ENCODE results near the gene CORO1C.

The CORO1C gene

DNA sequence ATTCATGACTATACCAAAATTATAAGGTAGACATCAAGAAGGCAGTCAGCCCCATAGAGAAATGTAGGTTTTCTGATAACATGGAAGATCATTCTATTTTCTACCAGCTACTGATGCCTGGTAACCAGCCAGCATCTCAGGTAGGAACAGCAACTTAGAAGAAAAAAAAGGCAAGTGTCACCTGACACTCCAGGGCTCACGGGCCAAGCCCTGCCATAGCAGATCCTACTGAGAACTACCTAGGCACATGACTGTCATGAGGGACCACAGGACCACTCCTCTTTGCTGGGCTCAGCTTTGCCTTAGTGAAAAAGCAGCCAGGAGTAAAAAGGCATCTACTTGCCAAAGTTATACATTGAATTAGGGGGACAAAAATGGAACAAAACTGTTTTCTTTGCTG lies 33.4 kb downstream of the CORO1C start:
- Histone ChIP-seq H3K4me1 (ENCODE audit: control insufficient read depth in 2 of 2, insufficient read depth in 2 of 2, low read length in 2 of 2) (peaks cover 3 to 4% of the 10 kb centered on the region in 2 donors), H3K36me3 (ENCODE audit: control insufficient read depth in 2 of 2, insufficient read depth in 2 of 2, low read length in 2 of 2) (peaks cover 6 to 14% of the 10 kb centered on the region in 2 donors)

DNA sequence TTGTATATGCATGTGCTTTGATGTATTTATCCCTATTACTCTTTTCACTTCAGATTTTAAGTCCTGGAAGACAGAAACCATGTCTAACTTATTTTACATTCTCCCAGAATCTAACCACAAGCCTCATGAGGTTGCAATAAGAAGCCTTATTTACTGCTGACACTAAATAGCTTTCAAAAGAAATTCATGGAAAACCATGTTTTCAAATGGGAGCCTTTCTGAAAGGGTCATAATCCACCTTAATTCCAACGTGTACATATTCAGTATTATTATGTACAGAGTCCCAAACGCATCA lies 34.4 kb downstream of the CORO1C start:
- Histone ChIP-seq H3K27me3 (ENCODE audit: control insufficient read depth in 2 of 2, insufficient read depth in 2 of 2, low read length in 2 of 2) (no peaks in the 10 kb centered on the region), H3K9ac (ENCODE audit: low read depth in 1 of 2, low read length in 2 of 2) (no peak overlapping the region), H3K36me3 (ENCODE audit: control insufficient read depth in 2 of 2, insufficient read depth in 2 of 2, low read length in 2 of 2) (peaks cover 6 to 14% of the 10 kb centered on the region in 2 donors), H3K4me1 (ENCODE audit: control insufficient read depth in 2 of 2, insufficient read depth in 2 of 2, low read length in 2 of 2) (peaks cover 6 to 8% of the 10 kb centered on the region in 2 donors), H3K4me3 (ENCODE audit: low read length in 2 of 2) (no peak overlapping the region), H3K27ac (ENCODE audit: low read depth in 2 of 2, low read length in 2 of 2) (no peak overlapping the region), H3K9me3 (ENCODE audit: control insufficient read depth in 2 of 2, low read length in 2 of 2) (no peaks in the 10 kb centered on the region)

More for the DNA sequence above, 33.4 kb downstream of the CORO1C start:
- no peak overlapping the region for H3K27ac ChIP-seq (ENCODE audit: low read depth in 2 of 2, low read length in 2 of 2)
- no peaks in the 10 kb centered on the region for H3K9me3 ChIP-seq (ENCODE audit: control insufficient read depth in 2 of 2, low read length in 2 of 2)
- H3K4me3 ChIP-seq (ENCODE audit: low read length in 2 of 2) = no peak overlapping the region
- no peak overlapping the region for H3K9ac ChIP-seq (ENCODE audit: low read depth in 1 of 2, low read length in 2 of 2)
- H3K27me3 ChIP-seq (ENCODE audit: control insufficient read depth in 2 of 2, insufficient read depth in 2 of 2, low read length in 2 of 2) = no peaks in the 10 kb centered on the region

DNA sequence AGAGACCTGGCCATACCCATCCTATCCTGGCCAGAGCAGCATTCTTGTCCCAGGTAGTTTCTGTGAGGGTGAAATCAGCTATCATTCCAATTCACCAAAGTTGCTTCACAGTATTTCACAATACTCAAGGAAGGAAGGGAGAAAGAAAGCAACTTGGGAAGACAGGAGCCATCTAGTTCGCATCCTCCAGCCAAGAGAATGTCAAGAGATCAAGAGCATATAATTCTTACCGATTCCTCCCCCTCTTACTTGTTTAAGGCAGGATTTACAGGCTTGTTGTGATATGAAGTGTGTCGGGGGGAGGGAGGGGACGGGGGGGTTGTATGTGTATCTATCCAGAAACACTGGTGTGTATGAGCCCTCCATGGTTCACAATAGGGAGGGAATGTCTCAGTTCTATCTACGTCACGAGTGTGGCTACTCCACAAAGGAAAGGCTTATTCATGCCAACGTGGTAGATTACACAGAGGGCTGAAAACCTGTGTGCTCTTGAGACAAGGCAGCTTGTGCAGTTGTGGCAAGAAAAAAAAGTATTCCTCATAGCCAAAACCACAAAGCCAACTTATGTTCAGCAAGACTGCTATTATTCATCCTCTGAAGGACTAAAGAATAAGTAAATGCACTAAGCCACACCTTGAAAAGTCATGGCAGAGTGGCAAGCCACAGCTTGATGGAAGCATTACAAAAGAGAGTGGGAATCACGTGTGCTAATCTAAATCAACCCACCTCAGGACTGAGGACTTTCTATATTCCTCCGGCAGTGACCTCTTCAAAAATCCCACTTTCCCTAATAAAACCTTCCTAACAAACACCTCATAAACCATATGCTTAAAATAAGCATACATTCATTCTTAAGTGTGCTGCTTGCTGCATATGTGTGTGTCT lies 35.0 kb downstream of the CORO1C start:
- Histone ChIP-seq H3K9me3 (ENCODE audit: control insufficient read depth in 2 of 2, low read length in 2 of 2) (no peaks in the 10 kb centered on the region), H3K27ac (ENCODE audit: low read depth in 2 of 2, low read length in 2 of 2) (peak overlapping the region; percentile 7 to 19), H3K27me3 (ENCODE audit: control insufficient read depth in 2 of 2, insufficient read depth in 2 of 2, low read length in 2 of 2) (no peaks in the 10 kb centered on the region), H3K4me3 (ENCODE audit: low read length in 2 of 2) (no peak overlapping the region), H3K9ac (ENCODE audit: low read depth in 1 of 2, low read length in 2 of 2) (no peak overlapping the region), H3K4me1 (ENCODE audit: control insufficient read depth in 2 of 2, insufficient read depth in 2 of 2, low read length in 2 of 2) (peaks cover 8 to 9% of the 10 kb centered on the region in 2 donors), H3K36me3 (ENCODE audit: control insufficient read depth in 2 of 2, insufficient read depth in 2 of 2, low read length in 2 of 2) (peaks cover 6 to 14% of the 10 kb centered on the region in 2 donors)

DNA sequence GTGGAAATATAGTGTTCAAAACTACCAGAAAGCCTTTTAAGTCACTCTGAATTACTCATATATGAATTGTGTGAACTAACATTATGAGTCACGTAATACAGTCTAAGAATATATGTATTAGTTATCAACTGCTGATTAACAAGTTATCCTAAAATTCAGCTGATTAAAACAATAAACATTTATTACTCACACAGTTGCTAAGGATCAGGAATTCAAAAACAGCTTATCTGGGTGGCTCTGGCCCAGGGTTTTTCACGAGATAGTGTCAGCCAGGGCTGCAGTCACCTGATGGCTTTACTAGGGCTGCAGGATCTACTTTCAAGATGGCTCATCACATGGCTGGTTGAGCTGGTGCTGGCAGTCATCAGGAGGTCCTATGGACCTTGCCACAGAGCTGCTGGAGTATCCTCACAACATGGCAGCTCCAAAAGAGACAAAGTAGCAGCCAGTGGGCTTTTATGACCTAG lies 36.5 kb downstream of the CORO1C start:
- Histone ChIP-seq H3K4me1 (ENCODE audit: control insufficient read depth in 2 of 2, insufficient read depth in 2 of 2, low read length in 2 of 2) (peaks cover 8 to 20% of the 10 kb centered on the region in 2 donors), H3K36me3 (ENCODE audit: control insufficient read depth in 2 of 2, insufficient read depth in 2 of 2, low read length in 2 of 2) (peaks cover 6 to 9% of the 10 kb centered on the region in 2 donors), H3K9me3 (ENCODE audit: control insufficient read depth in 2 of 2, low read length in 2 of 2) (no peaks in the 10 kb centered on the region), H3K9ac (ENCODE audit: low read depth in 1 of 2, low read length in 2 of 2) (no peak overlapping the region), H3K27me3 (ENCODE audit: control insufficient read depth in 2 of 2, insufficient read depth in 2 of 2, low read length in 2 of 2) (no peaks in the 10 kb centered on the region), H3K4me3 (ENCODE audit: low read length in 2 of 2) (no peak overlapping the region), H3K27ac (ENCODE audit: low read depth in 2 of 2, low read length in 2 of 2) (no peak overlapping the region)

DNA sequence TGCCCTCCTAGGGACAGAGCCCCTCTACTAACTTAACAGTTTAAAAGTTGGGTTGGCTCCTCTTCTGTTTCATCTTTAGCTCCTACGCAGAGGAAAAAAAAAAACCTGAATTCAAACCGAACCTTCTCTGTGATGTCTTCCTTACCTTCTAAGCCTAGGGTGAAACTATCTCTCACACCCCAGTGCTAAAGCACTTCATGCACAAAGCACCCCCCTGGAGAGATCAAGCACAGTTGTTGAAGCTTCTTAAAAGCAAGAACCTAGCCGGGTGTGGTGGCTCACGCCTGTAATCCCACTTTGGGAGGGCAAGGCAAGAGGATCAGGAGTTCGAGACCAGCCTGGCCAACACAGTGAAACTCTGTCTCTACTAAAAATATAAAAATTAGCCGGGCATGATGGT lies 37.6 kb downstream of the CORO1C start:
- no peaks in the 10 kb centered on the region for H3K27me3 ChIP-seq (ENCODE audit: control insufficient read depth in 2 of 2, insufficient read depth in 2 of 2, low read length in 2 of 2)
- peaks cover 11 to 26% of the 10 kb centered on the region in 2 donors for H3K4me1 ChIP-seq (ENCODE audit: control insufficient read depth in 2 of 2, insufficient read depth in 2 of 2, low read length in 2 of 2)
- H3K9ac ChIP-seq (ENCODE audit: low read depth in 1 of 2, low read length in 2 of 2) = no peak overlapping the region
- H3K9me3 ChIP-seq (ENCODE audit: control insufficient read depth in 2 of 2, low read length in 2 of 2) = no peaks in the 10 kb centered on the region
- H3K36me3 ChIP-seq (ENCODE audit: control insufficient read depth in 2 of 2, insufficient read depth in 2 of 2, low read length in 2 of 2) = peaks cover 2 to 6% of the 10 kb centered on the region in 2 donors
- H3K27ac ChIP-seq (ENCODE audit: low read depth in 2 of 2, low read length in 2 of 2) = no peak overlapping the region
- H3K4me3 ChIP-seq (ENCODE audit: low read length in 2 of 2) = no peak overlapping the region

DNA sequence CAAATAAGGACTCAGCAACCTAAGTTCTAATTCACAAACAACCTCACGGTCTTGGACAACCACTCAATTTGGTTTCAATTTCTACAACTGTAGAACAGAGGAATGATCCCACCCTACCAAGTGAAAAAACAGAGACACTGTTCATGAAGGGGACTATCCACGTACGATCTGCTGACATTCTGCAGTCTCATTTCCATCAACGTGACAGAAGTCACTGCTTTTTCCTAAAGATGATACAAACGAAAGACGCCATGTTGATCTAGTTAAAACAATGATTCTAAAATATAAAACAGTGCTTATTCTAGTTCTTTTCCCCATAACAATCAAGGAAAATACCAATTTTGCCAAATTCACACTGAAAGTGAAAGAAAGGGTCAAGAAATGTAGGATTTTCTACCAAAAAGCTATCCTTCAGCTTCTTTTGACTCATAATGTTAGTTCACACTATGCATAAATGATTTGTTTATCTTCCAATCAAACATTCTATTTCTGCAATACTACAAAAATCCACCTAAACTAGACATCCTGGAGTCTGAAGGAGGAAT lies 38.1 kb downstream of the CORO1C start:
- no peak overlapping the region for H3K4me3 ChIP-seq (ENCODE audit: low read length in 2 of 2)
- H3K9ac ChIP-seq (ENCODE audit: low read depth in 1 of 2, low read length in 2 of 2) = no peak overlapping the region
- peaks cover 11 to 26% of the 10 kb centered on the region in 2 donors for H3K4me1 ChIP-seq (ENCODE audit: control insufficient read depth in 2 of 2, insufficient read depth in 2 of 2, low read length in 2 of 2)
- H3K36me3 ChIP-seq (ENCODE audit: control insufficient read depth in 2 of 2, insufficient read depth in 2 of 2, low read length in 2 of 2) = peaks cover 0 to 6% of the 10 kb centered on the region in 2 donors
- H3K9me3 ChIP-seq (ENCODE audit: control insufficient read depth in 2 of 2, low read length in 2 of 2) = no peaks in the 10 kb centered on the region
- no peak overlapping the region for H3K27ac ChIP-seq (ENCODE audit: low read depth in 2 of 2, low read length in 2 of 2)
- H3K27me3 ChIP-seq (ENCODE audit: control insufficient read depth in 2 of 2, insufficient read depth in 2 of 2, low read length in 2 of 2) = no peaks in the 10 kb centered on the region

DNA sequence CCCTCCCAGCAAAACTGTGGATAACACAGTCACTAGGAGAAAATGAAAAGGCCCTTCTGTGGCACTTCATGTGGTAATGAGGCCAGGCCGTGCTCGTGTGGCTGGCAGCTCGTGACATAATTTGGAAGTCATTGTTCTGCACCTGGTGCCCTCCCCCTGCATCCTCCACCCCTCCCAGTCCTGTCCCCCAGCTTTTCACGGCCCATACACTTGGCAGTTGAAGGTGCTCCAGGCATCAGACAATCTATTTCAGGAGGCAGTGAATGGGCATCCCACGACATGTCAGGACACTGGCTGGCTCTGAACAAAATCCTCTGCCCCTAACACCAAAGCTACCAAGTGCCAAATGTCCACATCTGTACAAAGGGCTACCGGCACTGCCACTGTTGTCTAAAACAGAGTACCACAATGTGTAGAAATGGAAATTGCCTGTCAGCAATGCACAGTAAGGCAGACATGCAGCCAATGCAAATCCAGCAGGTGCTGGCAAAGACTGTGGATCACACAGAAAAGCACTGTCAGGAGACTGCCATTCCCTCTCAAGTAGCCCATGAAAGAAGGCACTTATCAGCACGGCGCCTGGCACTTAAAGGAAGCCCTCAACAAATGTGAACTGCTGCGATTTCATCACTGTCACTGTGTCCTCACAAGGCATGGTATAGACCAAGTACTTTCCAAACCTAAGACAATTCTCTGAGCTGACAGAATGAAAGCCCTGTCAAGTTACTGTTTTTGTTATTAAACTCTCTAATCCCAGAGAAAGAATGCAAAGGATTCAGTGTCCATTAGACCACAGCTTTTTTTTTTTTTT lies 39.1 kb downstream of the CORO1C start:
- Histone ChIP-seq H3K4me1 (ENCODE audit: control insufficient read depth in 2 of 2, insufficient read depth in 2 of 2, low read length in 2 of 2) (peaks cover 11 to 26% of the 10 kb centered on the region in 2 donors), H3K9ac (ENCODE audit: low read depth in 1 of 2, low read length in 2 of 2) (peak overlapping the region; percentile 35 to 63), H3K36me3 (ENCODE audit: control insufficient read depth in 2 of 2, insufficient read depth in 2 of 2, low read length in 2 of 2) (peaks cover 0 to 3% of the 10 kb centered on the region in 2 donors), H3K9me3 (ENCODE audit: control insufficient read depth in 2 of 2, low read length in 2 of 2) (no peaks in the 10 kb centered on the region), H3K4me3 (ENCODE audit: low read length in 2 of 2) (peak overlapping the region in 1 of 2 donors; percentile 58), H3K27me3 (ENCODE audit: control insufficient read depth in 2 of 2, insufficient read depth in 2 of 2, low read length in 2 of 2) (no peaks in the 10 kb centered on the region), H3K27ac (ENCODE audit: low read depth in 2 of 2, low read length in 2 of 2) (peak overlapping the region; percentile 90 to 91)

DNA sequence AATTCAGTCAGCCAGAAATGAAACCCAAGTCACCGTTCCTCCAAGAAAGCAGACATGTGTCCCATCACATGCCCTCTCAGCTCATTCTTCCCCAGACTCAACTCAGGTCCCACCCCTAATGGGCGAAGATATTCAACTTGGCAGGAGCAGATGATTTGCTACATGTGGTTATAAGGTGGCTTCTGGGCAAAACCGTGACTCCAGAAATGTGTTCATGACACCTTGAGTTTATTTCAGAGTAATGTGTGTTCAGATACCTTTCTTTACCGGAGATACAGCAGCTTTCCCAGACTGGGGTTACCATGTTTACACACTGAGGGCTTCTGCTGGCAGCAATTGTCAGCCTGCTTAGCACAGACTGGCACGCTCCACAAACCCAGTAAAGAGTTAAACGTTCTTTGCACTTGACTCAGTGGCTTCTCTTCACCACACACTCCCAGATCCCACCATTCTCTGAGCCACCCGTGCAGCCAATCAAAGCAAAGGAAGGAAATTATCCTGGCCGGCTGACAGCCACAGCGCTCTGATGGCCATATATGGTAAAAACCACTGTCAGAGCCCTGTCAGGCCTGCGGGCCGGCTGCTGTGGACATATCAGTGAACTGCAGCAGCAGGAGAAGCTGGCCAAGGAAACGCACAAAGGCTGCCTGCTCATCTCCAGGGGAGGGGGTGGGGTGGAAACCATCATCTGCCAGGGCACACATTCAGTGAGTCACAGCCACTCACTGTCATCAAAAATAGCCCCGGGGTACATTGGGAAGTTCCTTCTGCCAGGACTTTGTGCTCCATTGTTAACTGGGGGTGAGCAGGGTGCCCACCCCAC lies 39.9 kb downstream of the CORO1C start:
- Histone ChIP-seq H3K27ac (ENCODE audit: low read depth in 2 of 2, low read length in 2 of 2) (peak overlapping the region; percentile 90 to 91), H3K9me3 (ENCODE audit: control insufficient read depth in 2 of 2, low read length in 2 of 2) (no peaks in the 10 kb centered on the region), H3K4me3 (ENCODE audit: low read length in 2 of 2) (peak overlapping the region; percentile 58 to 65), H3K4me1 (ENCODE audit: control insufficient read depth in 2 of 2, insufficient read depth in 2 of 2, low read length in 2 of 2) (peaks cover 11 to 26% of the 10 kb centered on the region in 2 donors), H3K27me3 (ENCODE audit: control insufficient read depth in 2 of 2, insufficient read depth in 2 of 2, low read length in 2 of 2) (no peaks in the 10 kb centered on the region), H3K36me3 (ENCODE audit: control insufficient read depth in 2 of 2, insufficient read depth in 2 of 2, low read length in 2 of 2) (peaks cover 0 to 1% of the 10 kb centered on the region in 2 donors), H3K9ac (ENCODE audit: low read depth in 1 of 2, low read length in 2 of 2) (peak overlapping the region; percentile 35 to 63)

DNA sequence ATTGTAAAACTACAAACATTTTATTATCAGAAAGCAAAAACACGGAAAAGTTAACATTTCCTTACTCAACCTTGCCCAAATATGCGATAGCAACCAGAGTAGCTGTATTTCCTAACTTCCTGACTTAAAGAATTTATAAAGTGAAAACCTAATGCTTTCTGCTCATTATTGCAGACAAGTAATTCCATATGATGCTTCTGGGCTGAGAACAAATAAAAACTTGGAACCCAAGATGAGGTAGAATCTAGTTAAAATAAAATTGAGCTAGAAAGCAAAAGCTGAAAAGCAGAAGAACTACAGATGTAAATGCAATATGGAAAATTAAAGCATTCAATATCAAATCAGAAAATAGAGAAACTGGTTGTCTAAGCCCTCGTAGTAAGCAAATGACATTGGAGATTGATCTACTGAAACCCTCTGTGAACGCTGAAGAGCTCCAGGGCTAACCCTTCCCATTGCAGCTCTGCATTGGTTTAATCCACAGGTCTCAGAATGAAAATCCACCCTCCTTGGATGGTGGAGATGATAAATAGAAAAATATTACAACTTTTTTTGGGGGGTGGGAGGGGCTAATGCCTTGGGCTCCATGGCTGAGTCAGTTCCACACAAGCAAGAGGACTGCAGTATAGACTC lies 40.7 kb downstream of the CORO1C start:
- Histone ChIP-seq H3K36me3 (ENCODE audit: control insufficient read depth in 2 of 2, insufficient read depth in 2 of 2, low read length in 2 of 2) (no peaks in the 10 kb centered on the region), H3K27me3 (ENCODE audit: control insufficient read depth in 2 of 2, insufficient read depth in 2 of 2, low read length in 2 of 2) (no peaks in the 10 kb centered on the region), H3K4me1 (ENCODE audit: control insufficient read depth in 2 of 2, insufficient read depth in 2 of 2, low read length in 2 of 2) (peaks cover 11 to 26% of the 10 kb centered on the region in 2 donors), H3K27ac (ENCODE audit: low read depth in 2 of 2, low read length in 2 of 2) (peak overlapping the region; percentile 90 to 91), H3K4me3 (ENCODE audit: low read length in 2 of 2) (peak overlapping the region in 1 of 2 donors; percentile 58), H3K9ac (ENCODE audit: low read depth in 1 of 2, low read length in 2 of 2) (peak overlapping the region; percentile 35 to 63), H3K9me3 (ENCODE audit: control insufficient read depth in 2 of 2, low read length in 2 of 2) (no peaks in the 10 kb centered on the region)
